HepG2 (cell line): Measurements from ENCODE around the gene PRDX3. TPM values are rescaled to one million over a fixed set of nuclear protein-coding genes. Genes with fewer than 3 reads are reported as not detected.
A peak's percentile ranks its signal among the peaks of the same experiment; 100 is the strongest.

ENCODE experiments used
- AGO1 ChIP-seq: fragments of 200-400 bp; formaldehyde crosslinking; IDR thresholded peaks from 2 replicates; pipeline ENCODE4 v1.6.1; 2017; ENCODE audit warnings: mild to moderate bottlenecking, low read depth, low read length, moderate library complexity; ENCODE audit not compliant: poor library complexity, severe bottlenecking
- ATRX ChIP-seq: sonication (generic); formaldehyde crosslinking; IDR thresholded peaks from 2 replicates; pipeline ENCODE4 v1.4.0; 2020; ENCODE audit warnings: missing genetic modification reagents, borderline replicate concordance
- BRD4 ChIP-seq: sonication (generic); formaldehyde crosslinking; IDR thresholded peaks from 2 replicates; pipeline ENCODE4 v1.4.0; 2020; ENCODE audit warnings: missing genetic modification reagents
- CEBPB ChIP-seq: IDR thresholded peaks from 2 replicates; pipeline ENCODE4 v1.6.1; 2011; ENCODE audit warnings: low read depth, low read length, improper control_type of control experiment, borderline replicate concordance
- FIP1L1 ChIP-seq: fragments of 200-400 bp; formaldehyde crosslinking; IDR thresholded peaks from 2 replicates; pipeline ENCODE4 v1.6.1; 2018; ENCODE audit warnings: low read depth, mild to moderate bottlenecking, low read length, moderate library complexity, borderline replicate concordance; ENCODE audit not compliant: insufficient read depth
- GATAD1 ChIP-seq: IDR thresholded peaks from 2 replicates; pipeline ENCODE4 v1.6.1; 2016; ENCODE audit warnings: missing genetic modification reagents, missing compliant biosample characterization
- HNF4G ChIP-seq, 2 experiments: sonication (generic) in 1 of 2; formaldehyde crosslinking in 1 of 2; IDR thresholded peaks; 2 replicates each; pipeline versions ENCODE4 v1.4.0 to v1.6.1; 2011 to 2020; ENCODE audit warnings: borderline replicate concordance in 2 of 2, low read depth in 2 of 2, mild to moderate bottlenecking in 2 of 2, low read length in 1 of 2, missing genetic modification reagents in 1 of 2, moderate library complexity in 1 of 2
- JARID2 ChIP-seq: sonication (generic); formaldehyde crosslinking; IDR thresholded peaks from 2 replicates; pipeline ENCODE4 v1.8.1; 2023; ENCODE audit warnings: missing genetic modification reagents, inconsistent platforms; ENCODE audit not compliant: insufficient replicate concordance
- LBX2 ChIP-seq: sonication (generic); formaldehyde crosslinking; IDR thresholded peaks from 2 replicates; pipeline ENCODE4 v1.5.0; 2020; ENCODE audit warnings: missing genetic modification reagents, mild to moderate bottlenecking, borderline replicate concordance
- MAFG ChIP-seq: sonication (generic); formaldehyde crosslinking; IDR thresholded peaks from 2 replicates; pipeline ENCODE4 v1.5.1; 2020; ENCODE audit warnings: mild to moderate bottlenecking, missing genetic modification reagents
- MEIS1 ChIP-seq: sonication (generic); formaldehyde crosslinking; IDR thresholded peaks from 2 replicates; pipeline ENCODE4 v1.9.0; 2021; ENCODE audit warnings: mild to moderate bottlenecking, missing genetic modification reagents, moderate library complexity, borderline replicate concordance
- MYNN ChIP-seq: sonication (generic); formaldehyde crosslinking; IDR thresholded peaks from 2 replicates; pipeline ENCODE4 v1.4.0; 2020; ENCODE audit warnings: mild to moderate bottlenecking, low read depth, missing genetic modification reagents
- NCOA1 ChIP-seq: sonication (generic); formaldehyde crosslinking; IDR thresholded peaks from 2 replicates; pipeline ENCODE4 v1.9.0; 2021; ENCODE audit warnings: missing genetic modification reagents
- NPAS2 ChIP-seq: sonication (generic); formaldehyde crosslinking; IDR thresholded peaks from 2 replicates; pipeline ENCODE4 v1.8.0; 2022; ENCODE audit warnings: mild to moderate bottlenecking, missing genetic modification reagents, borderline replicate concordance
- NR2C2 ChIP-seq: sonication (generic); formaldehyde crosslinking; IDR thresholded peaks from 2 replicates; pipeline ENCODE4 v1.4.0; 2020; ENCODE audit warnings: missing genetic modification reagents, mild to moderate bottlenecking, moderate library complexity, borderline replicate concordance
- NR3C1 ChIP-seq: sonication (generic); formaldehyde crosslinking; IDR thresholded peaks from 2 replicates; pipeline ENCODE4 v1.4.0; 2020; ENCODE audit warnings: missing genetic modification reagents
- REXO4 ChIP-seq: sonication (generic); formaldehyde crosslinking; IDR thresholded peaks from 2 replicates; pipeline ENCODE4 v1.8.0; 2022; ENCODE audit warnings: missing genetic modification reagents, mild to moderate bottlenecking, borderline replicate concordance
- U2AF2 ChIP-seq: fragments of 200-400 bp; formaldehyde crosslinking; IDR thresholded peaks from 2 replicates; pipeline ENCODE4 v1.6.1; 2017; ENCODE audit warnings: low read depth, mild to moderate bottlenecking, low read length
- ZNF12 ChIP-seq: sonication (generic); formaldehyde crosslinking; IDR thresholded peaks from 2 replicates; pipeline ENCODE4 v1.5.0; 2020; ENCODE audit warnings: missing genetic modification reagents
- ZNF281 ChIP-seq: sonication (generic); formaldehyde crosslinking; IDR thresholded peaks from 2 replicates; pipeline ENCODE4 v1.4.0; 2020; ENCODE audit warnings: missing genetic modification reagents, borderline replicate concordance
- ZNF296 ChIP-seq: sonication (generic); formaldehyde crosslinking; conservative IDR thresholded peaks from 2 replicates; pipeline ENCODE4 v1.5.0; 2020; ENCODE audit warnings: mild to moderate bottlenecking, missing genetic modification reagents
- ZNF44 ChIP-seq: sonication (generic); formaldehyde crosslinking; IDR thresholded peaks from 2 replicates; pipeline ENCODE4 v1.5.1; 2020; ENCODE audit warnings: mild to moderate bottlenecking, missing genetic modification reagents
- ZNF501 ChIP-seq: sonication (generic); formaldehyde crosslinking; IDR thresholded peaks from 2 replicates; pipeline ENCODE4 v1.5.1; 2020; ENCODE audit warnings: mild to moderate bottlenecking, moderate library complexity, missing genetic modification reagents
- ZNF564 ChIP-seq: sonication (generic); formaldehyde crosslinking; IDR thresholded peaks from 2 replicates; pipeline ENCODE4 v1.8.1; 2023; ENCODE audit warnings: mild to moderate bottlenecking, missing genetic modification reagents
- ZNF672 ChIP-seq: sonication (generic); formaldehyde crosslinking; IDR thresholded peaks from 2 replicates; pipeline ENCODE4 v1.8.1; 2022; ENCODE audit warnings: missing genetic modification reagents
- ZNF720 ChIP-seq: sonication (generic); formaldehyde crosslinking; IDR thresholded peaks from 2 replicates; pipeline ENCODE4 v1.4.0; 2020; ENCODE audit warnings: missing genetic modification reagents
- polyA plus RNA-seq, 8 experiments: library from polyadenylated mRNA; depleted of rRNA in 3 of 8; stranded (reverse) in 7 of 8; unstranded in 1 of 8; fragments of >200 nt; fragmentation: Illumina TruSeq in 4 of 8; extraction: Trizol in 4 of 8; gene quantifications; 2 replicates each; pipeline versions ENCODE4 v1.2.1 to v1.2.3, GENCODE V29; 2011 to 2016; ENCODE audit warnings: low read depth in 4 of 8, missing spikeins in 1 of 8, mixed read lengths in 1 of 8; ENCODE audit not compliant: insufficient read depth in 1 of 8
- total RNA-seq, 5 experiments: library from RNA; depleted of rRNA; stranded (reverse); fragments of >200 nt; fragmentation: Illumina TruSeq; extraction: Trizol; gene quantifications; 2 replicates each; pipeline ENCODE4 v1.2.3, GENCODE V29; 2016; ENCODE audit warnings: low read depth in 1 of 5
- TF ChIP-seq, protein P1 (sequence below): fragments of 450-650 bp; IDR thresholded peaks from 2 replicates; pipeline ENCODE4 v1.6.1; 2016

Gene PRDX3
- total and polyA plus RNA-seq, 2 of the 13 experiments (the other 11 are each of a cell fraction or from before 2014, with no cell fraction given), result 407 to 565 TPM

GRCh38 chr10:119207366-119207666 lies 28.7 kb upstream of the PRDX3 start, which contains the start of gene GRK5 (continued):
- TF ChIP-seq U2AF2 (no peak), ZNF672 (no peak), BRD4 (CRISPR knock-in tag) (no peak), ATRX (no peak), CEBPB (no peak), ZNF501 (no peak), ZNF564 (no peak), GATAD1 (CRISPR knock-in tag) (peak; percentile 22; the same call in 1 of the 2 replicates), AGO1 (no peak), MYNN (no peak), REXO4 (CRISPR knock-in tag) (no peak), MEIS1 (CRISPR knock-in tag) (no peak), ZNF44 (CRISPR knock-in tag) (no peak), NPAS2 (CRISPR knock-in tag) (no peak), HNF4G (IDR thresholded peaks at IDR 0.05; ENCODE audit: borderline replicate concordance, low read depth, low read length) (no peak), HNF4G (CRISPR knock-in tag; IDR thresholded peaks at IDR 0.05; ENCODE audit: borderline replicate concordance, low read depth) (no peak), ZNF296 (CRISPR knock-in tag) (no peak), MAFG (CRISPR knock-in tag) (no peak), FIP1L1 (no peak), JARID2 (CRISPR knock-in tag) (no peak), ZNF720 (no peak), NR2C2 (CRISPR knock-in tag) (no peak), ZNF281 (CRISPR knock-in tag) (peak; percentile 18; the same call in 1 of the 2 replicates), LBX2 (no peak), NR3C1 (no peak), ZNF12 (CRISPR knock-in tag) (no peak), NCOA1 (CRISPR knock-in tag) (no peak)
- TF ChIP-seq, protein P1, sequence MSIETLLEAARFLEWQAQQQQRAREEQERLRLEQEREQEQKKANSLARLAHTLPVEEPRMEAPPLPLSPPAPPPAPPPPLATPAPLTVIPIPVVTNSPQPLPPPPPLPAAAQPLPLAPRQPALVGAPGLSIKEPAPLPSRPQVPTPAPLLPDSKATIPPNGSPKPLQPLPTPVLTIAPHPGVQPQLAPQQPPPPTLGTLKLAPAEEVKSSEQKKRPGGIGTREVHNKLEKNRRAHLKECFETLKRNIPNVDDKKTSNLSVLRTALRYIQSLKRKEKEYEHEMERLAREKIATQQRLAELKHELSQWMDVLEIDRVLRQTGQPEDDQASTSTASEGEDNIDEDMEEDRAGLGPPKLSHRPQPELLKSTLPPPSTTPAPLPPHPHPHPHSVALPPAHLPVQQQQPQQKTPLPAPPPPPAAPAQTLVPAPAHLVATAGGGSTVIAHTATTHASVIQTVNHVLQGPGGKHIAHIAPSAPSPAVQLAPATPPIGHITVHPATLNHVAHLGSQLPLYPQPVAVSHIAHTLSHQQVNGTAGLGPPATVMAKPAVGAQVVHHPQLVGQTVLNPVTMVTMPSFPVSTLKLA, result no peak
